ENCODE results near the gene PER2. TPM values are rescaled to one million over a fixed set of nuclear protein-coding genes. Genes with fewer than 3 reads are reported as not detected.

The PER2 gene
- polyA plus RNA-seq, 3 donors, result 5.2 to 9.1 (median 5.8) TPM

- no peak for DNase-seq (ENCODE audit: extremely low read depth in 1 of 11, low read depth in 9 of 11, low spot score in 4 of 11)
These were observed 3.3 kb upstream of the PER2 start for GRCh38 chr2:238291550-238292281.

- DNase-seq (ENCODE audit: extremely low read depth in 1 of 11, low read depth in 9 of 11, low spot score in 4 of 11), result no peak
These were observed 2.5 kb upstream of the PER2 start for GRCh38 chr2:238290715-238291549.

GRCh38 chr2:238290091-238290509 lies 1.7 kb upstream of the PER2 start:
- DNase-seq (ENCODE audit: extremely low read depth in 1 of 11, low read depth in 9 of 11, low spot score in 4 of 11), result no peak

GRCh38 chr2:238289574-238289973 lies 1.2 kb upstream of the PER2 start:
- no peak for DNase-seq (ENCODE audit: extremely low read depth in 1 of 11, low read depth in 9 of 11, low spot score in 4 of 11)

- peak; percentile 93 to 99 (median 97) for DNase-seq (ENCODE audit: extremely low read depth in 1 of 11, low read depth in 9 of 11, low spot score in 4 of 11)
These were observed 502 bp upstream of the PER2 start for GRCh38 chr2:238288650-238289573.

- no peak for DNase-seq (ENCODE audit: extremely low read depth in 1 of 11, low read depth in 9 of 11, low spot score in 4 of 11)
These were observed 1.2 kb downstream of the PER2 start for GRCh38 chr2:238286987-238287736.

- no peak for DNase-seq (ENCODE audit: extremely low read depth in 1 of 11, low read depth in 9 of 11, low spot score in 4 of 11)
These were observed 1.9 kb downstream of the PER2 start for GRCh38 chr2:238286551-238286950.

GRCh38 chr2:238286095-238286494 lies 2.3 kb downstream of the PER2 start:
- no peak for DNase-seq (ENCODE audit: extremely low read depth in 1 of 11, low read depth in 9 of 11, low spot score in 4 of 11)

- peak in 5 of 11 donors; percentile 59 to 82 (median 72) for DNase-seq (ENCODE audit: extremely low read depth in 1 of 11, low read depth in 9 of 11, low spot score in 4 of 11)
These were observed 2.7 kb downstream of the PER2 start for GRCh38 chr2:238285653-238286082.

- no peak for DNase-seq (ENCODE audit: extremely low read depth in 1 of 11, low read depth in 9 of 11, low spot score in 4 of 11)
These were observed 3.5 kb downstream of the PER2 start for GRCh38 chr2:238284802-238285515.

GRCh38 chr2:238282861-238283738 lies 5.3 kb downstream of the PER2 start:
- DNase-seq (ENCODE audit: extremely low read depth in 1 of 11, low read depth in 9 of 11, low spot score in 4 of 11), result no peak

GRCh38 chr2:238281826-238282480 lies 6.5 kb downstream of the PER2 start:
- DNase-seq (ENCODE audit: extremely low read depth in 1 of 11, low read depth in 9 of 11, low spot score in 4 of 11), result no peak

- DNase-seq (ENCODE audit: extremely low read depth in 1 of 11, low read depth in 9 of 11, low spot score in 4 of 11), result no peak
These were observed 8.2 kb downstream of the PER2 start for GRCh38 chr2:238280083-238280825.

GRCh38 chr2:238279324-238279682 lies 9.1 kb downstream of the PER2 start:
- DNase-seq (ENCODE audit: extremely low read depth in 1 of 11, low read depth in 9 of 11, low spot score in 4 of 11), result no peak

- no peak for DNase-seq (ENCODE audit: extremely low read depth in 1 of 11, low read depth in 9 of 11, low spot score in 4 of 11)
These were observed 9.6 kb downstream of the PER2 start for GRCh38 chr2:238278626-238279323.

Measured in renal cortex interstitium (tissue), 11 donors.